Subcutaneous adipose tissue (tissue), 4 donors: Measurements from ENCODE around the gene ARHGAP6. TPM values are rescaled to one million over a fixed set of nuclear protein-coding genes. Genes with fewer than 3 reads are reported as not detected.

ENCODE experiments used
- total RNA-seq, 4 donors: library from RNA; depleted of rRNA; stranded (reverse); fragments of >200 nt; gene quantifications; one replicate each; pipeline ENCODE4 v1.1.0, GENCODE V29; 2016
- TF ChIP-seq, protein P1 (sequence below): fragments of 450-650 bp; IDR thresholded peaks from one replicate; pipeline ENCODE4 v1.5.1; 2016; ENCODE audit warnings: low read depth, mild to moderate bottlenecking, control low read depth, antibody characterized with exemption, moderate library complexity

Gene ARHGAP6
- total RNA-seq, 4 donors from 2014 or later: 20.7 to 40.3 (median 30.7) TPM

DNA sequence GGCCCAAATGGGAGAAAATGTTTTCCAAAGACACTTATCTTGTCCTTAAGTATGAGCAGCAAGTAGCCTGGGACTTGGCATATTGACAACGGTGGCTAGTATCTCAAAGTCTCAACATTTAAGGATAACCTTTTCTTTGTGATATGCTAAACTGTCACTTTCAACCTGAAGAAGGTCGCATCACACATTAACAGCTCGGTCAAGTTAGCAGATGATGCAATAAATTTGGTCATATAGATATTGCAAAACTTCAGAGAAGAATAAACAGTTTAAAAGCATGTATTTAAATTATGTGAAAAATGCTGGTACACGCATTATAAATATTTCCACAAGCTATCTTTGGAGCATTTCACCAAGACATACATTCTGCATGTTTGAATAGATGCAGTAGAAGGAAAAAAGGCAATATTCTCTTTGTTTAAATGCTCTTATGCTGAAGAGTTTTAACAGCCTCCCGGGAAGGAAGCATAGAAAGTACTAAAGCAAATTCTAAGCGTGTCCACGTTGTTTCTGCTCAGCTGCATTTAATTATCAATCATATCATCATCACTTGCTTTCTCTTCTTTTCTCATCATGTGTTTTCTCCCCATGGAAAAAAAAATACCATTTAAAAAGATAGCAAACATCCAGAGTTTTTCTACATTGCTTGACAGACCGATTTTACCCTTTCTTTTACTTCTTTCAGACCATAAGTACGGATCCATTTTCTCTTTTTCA is 24.2 kb downstream of the ARHGAP6 start:
- TF ChIP-seq, protein P1, sequence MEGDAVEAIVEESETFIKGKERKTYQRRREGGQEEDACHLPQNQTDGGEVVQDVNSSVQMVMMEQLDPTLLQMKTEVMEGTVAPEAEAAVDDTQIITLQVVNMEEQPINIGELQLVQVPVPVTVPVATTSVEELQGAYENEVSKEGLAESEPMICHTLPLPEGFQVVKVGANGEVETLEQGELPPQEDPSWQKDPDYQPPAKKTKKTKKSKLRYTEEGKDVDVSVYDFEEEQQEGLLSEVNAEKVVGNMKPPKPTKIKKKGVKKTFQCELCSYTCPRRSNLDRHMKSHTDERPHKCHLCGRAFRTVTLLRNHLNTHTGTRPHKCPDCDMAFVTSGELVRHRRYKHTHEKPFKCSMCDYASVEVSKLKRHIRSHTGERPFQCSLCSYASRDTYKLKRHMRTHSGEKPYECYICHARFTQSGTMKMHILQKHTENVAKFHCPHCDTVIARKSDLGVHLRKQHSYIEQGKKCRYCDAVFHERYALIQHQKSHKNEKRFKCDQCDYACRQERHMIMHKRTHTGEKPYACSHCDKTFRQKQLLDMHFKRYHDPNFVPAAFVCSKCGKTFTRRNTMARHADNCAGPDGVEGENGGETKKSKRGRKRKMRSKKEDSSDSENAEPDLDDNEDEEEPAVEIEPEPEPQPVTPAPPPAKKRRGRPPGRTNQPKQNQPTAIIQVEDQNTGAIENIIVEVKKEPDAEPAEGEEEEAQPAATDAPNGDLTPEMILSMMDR: no peak

DNA sequence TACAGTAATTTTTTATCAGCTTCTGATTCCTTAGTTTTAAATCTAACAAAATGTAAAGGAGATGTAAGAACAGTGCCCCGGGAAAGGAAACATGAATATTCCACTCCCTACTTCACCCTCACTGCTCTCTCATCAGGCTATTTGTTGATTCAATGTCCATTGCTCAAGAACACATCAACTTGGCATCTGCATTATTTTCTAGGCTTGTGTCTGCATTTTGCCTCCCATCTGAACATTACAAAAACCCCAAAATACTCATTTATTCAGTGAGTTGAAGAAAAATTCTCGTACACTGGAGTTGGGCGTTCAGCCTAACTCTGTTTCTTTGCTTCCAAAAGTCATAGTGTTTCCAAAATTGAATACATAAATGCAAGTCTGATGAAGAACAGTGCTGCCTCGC is 25.6 kb downstream of the ARHGAP6 start:
- TF ChIP-seq, protein P1: no peak

DNA sequence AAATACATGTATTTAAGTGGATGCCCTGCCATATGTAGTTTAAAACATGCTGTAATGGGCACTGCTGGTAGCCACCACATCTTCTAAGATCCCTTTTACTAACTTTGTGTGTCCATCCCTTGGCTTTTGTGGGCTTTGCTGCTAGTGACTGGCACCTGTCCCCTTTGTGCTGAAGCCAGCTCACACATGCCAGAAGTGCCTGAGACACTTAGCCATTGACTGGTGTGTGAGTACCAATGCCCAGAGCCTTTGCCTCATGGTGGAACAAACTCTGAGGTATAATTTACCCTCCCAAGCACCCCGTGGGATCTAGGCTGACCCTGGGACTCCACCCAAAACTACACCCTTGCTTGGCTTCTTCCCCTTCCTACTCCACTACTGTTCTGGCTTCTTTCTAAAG is 33.0 kb downstream of the ARHGAP6 start:
- TF ChIP-seq, protein P1: no peak

DNA sequence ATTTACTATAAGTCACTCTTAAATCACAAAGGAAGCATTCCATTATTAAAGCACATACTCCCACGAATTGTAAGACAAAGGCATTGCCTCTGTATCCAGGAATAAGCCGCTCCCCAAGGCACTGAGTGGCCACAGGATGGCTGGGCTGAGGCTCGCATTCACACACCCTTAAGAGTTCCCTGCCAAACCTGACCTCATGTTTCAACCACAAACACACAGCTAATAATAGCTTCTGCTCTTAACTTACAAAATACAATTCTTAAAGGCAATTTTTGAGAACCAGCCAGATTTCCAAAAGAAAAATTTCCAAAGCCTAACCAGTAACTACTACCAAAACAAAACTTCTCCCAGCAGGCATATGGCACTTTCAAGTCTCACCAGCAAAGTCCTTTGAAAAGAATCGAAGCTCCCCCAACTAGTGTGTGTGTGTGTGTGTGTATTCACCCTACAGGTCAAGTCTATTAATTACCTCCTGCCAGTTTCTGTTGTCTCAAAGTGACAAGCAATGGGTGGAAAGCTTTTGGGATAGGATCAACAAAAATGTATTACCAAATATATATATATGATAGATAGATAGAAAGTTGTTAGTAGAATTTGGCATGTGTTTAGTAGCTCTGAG is 36.0 kb downstream of the ARHGAP6 start:
- TF ChIP-seq, protein P1: no peak

DNA sequence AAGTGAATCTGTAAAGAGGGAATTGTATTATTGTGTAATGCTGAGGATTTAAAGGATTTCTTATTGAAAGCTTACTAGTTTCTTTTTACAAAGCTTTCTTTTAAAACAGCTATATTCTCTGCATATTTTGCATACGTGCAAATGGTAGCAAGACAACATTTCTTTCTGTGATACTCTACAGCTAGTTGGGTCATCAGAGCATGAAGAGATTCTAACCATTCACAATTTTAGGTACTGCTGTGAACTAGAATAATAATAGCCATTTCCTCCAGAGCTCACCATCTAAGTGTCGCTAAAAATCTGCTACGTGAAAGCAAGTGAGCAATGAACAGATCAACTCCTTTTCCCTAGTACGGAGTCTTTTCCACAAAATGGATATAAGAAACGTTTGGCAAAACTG is 37.3 kb downstream of the ARHGAP6 start:
- TF ChIP-seq, protein P1: no peak

DNA sequence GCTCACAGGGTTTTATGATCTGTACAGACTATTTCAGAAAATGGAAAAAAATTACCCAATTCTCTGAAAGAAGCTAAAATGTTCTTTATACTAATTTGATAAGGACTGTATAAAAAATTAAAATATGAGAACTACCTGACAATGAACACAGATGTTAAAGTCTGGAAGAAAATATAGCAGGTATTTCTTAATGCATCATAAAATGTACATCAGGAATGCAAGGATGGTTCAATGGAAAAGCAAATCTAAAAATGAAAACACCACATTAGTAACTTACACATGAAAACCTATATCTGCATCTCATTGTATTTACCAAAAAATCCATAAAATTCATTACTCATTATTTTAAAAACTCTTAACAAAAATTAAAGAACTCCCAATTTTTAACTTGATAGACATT is 39.4 kb downstream of the ARHGAP6 start:
- TF ChIP-seq, protein P1: no peak

DNA sequence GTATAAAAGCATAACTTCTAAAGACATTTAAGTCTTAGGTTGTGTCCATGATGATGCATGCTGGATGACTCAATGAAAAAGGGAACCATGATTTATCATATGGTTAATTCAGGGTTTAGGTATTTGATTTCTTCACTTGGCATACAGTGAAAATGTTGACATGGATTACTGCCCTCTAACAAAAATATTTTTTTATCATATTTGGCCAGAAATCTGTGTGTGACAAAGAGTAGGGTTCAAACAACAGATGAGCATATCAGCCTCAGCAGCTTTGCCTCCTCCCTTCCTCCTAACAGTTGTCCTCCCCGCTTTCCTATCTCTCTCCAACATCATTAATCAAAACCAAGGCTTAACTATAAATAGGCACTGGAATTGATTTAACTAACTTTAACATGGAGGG is 46.3 kb downstream of the ARHGAP6 start:
- TF ChIP-seq, protein P1: no peak
